ENCODE results near the gene KIFC1.

KIFC1 gene

DNA sequence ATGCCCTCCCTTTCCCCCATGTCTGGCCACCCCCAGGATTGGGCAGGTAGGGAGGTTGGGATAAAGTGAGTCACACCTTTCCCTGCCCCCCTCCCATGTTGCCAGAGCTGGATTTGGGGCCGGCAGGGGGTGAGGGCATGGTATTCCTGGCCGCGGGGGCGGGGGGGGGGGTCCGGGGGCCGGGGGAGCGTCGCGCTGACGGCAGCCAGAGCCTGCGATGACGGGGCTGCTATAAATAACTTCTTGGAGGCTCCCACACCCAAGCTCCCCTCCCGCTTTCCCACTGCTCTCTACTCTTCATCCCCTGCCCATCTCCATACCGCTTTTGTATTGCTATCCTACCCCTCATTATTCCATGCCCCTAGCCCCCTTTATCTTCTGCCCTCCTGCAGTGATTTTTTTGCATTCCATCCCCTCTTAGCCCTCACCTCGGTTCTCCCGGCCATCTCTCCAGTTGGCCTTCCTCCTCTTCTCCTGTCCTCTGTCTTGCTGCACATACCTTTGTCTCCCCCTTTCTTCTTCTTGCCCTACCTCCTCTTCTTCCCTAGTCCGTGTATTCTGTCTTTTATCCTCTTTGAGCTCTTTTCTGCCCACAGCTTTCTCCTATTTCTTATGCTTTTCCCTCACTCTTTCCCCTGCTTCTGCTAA lies 42.0 kb downstream of the KIFC1 start:
- Mint-ChIP-seq H3K4me1 (peaks cover 50% of the 10 kb centered on the region), H3K27ac (peak overlapping the region in 2 of 3 experiments; percentile 1 to 5), H3K4me3 (peak overlapping the region; percentile 1 to 37 (median 6)), H3K9me3 (no peaks in the 10 kb centered on the region), H3K27me3 (ENCODE audit: low read depth) (no peaks in the 10 kb centered on the region), H3K36me3 (ENCODE audit: low read depth) (peaks cover 35% of the 10 kb centered on the region)
- TF ChIP-seq CTCF (IDR thresholded peaks at IDR 0.05; ENCODE audit: unreplicated experiment in 3 of 3) = no peak

DNA sequence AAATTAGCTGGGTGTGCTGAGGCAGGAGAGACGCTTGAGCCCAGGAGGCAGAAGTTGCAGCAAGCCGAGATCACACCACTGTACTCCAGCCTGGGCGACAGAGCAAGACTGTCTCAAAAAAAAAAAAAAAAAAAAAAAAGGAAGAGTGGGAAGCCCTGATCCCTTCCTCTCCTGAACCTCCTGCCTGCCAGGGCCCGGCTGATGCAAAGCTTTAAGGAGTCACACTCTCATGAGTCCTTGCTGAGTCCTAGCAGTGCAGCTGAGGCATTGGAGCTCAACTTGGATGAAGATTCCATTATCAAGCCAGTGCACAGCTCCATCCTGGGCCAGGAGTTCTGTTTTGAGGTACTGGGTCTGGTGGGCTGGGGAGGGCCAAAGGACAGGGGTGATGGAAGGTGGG lies 43.3 kb downstream of the KIFC1 start:
- Mint-ChIP-seq H3K36me3 (ENCODE audit: low read depth) (peaks cover 47% of the 10 kb centered on the region), H3K4me1 (peaks cover 37% of the 10 kb centered on the region), H3K9me3 (no peaks in the 10 kb centered on the region), H3K4me3 (no peak overlapping the region), H3K27ac (no peak overlapping the region), H3K27me3 (ENCODE audit: low read depth) (no peaks in the 10 kb centered on the region)
- no peak for TF ChIP-seq CTCF (IDR thresholded peaks at IDR 0.05; ENCODE audit: unreplicated experiment in 3 of 3)

DNA sequence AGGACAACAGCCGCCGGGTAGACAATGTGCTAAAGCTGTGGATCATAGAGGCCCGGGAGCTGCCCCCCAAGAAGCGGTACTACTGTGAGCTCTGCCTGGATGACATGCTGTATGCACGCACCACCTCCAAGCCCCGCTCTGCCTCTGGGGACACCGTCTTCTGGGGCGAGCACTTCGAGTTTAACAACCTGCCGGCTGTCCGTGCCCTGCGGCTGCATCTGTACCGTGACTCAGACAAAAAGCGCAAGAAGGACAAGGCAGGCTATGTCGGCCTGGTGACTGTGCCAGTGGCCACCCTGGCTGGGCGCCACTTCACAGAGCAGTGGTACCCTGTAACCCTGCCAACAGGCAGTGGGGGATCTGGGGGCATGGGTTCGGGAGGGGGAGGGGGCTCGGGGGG lies 46.0 kb downstream of the KIFC1 start:
- no peak for TF ChIP-seq CTCF (IDR thresholded peaks at IDR 0.05; ENCODE audit: unreplicated experiment in 3 of 3)
- Mint-ChIP-seq H3K27me3 (ENCODE audit: low read depth) (no peaks in the 10 kb centered on the region), H3K9me3 (no peaks in the 10 kb centered on the region), H3K4me3 (no peak overlapping the region), H3K4me1 (peaks cover 15% of the 10 kb centered on the region), H3K36me3 (ENCODE audit: low read depth) (peaks cover 68% of the 10 kb centered on the region), H3K27ac (no peak overlapping the region)

DNA sequence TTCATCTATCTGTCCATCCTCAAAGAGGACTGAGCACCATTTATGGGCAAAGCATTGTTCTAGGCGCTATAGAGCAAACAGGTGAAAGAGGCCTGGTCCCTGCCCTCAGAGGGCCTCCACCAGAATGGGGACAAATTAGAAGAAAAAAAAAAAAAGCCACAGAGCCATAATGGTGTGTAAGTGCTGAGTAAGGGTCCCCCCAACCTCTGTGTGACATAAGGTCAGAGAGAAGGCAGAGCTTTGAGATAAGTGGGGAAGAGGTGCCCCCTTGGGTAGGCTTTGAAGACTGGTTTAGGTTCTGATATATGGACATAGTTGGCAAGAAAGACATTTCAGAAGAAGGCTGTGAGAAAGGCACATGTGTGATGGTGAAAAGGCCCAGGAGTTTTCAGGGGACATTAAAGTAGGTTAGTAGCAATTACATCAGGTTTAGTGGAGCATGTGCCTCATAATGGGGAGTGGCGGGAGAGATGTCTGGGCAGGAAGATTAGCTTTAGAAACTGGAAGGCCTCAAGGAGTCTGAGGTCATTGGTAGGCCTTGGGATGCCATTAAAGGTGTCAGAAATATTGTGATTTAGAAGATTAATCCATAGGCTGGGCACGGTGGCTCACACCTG lies 47.5 kb downstream of the KIFC1 start:
- no peak for TF ChIP-seq CTCF (IDR thresholded peaks at IDR 0.05; ENCODE audit: unreplicated experiment in 3 of 3)
- no peak overlapping the region for H3K27ac Mint-ChIP-seq
- peaks cover 71% of the 10 kb centered on the region for H3K36me3 Mint-ChIP-seq (ENCODE audit: low read depth)
- H3K4me1 Mint-ChIP-seq = peaks cover 3% of the 10 kb centered on the region
- no peak overlapping the region for H3K4me3 Mint-ChIP-seq
- H3K9me3 Mint-ChIP-seq = no peaks in the 10 kb centered on the region
- no peaks in the 10 kb centered on the region for H3K27me3 Mint-ChIP-seq (ENCODE audit: low read depth)

GRCh38 chr6:33439956-33440648 lies 48.5 kb downstream of the KIFC1 start:
- H3K27ac Mint-ChIP-seq = no peak overlapping the region
- no peak for TF ChIP-seq CTCF (IDR thresholded peaks at IDR 0.05; ENCODE audit: unreplicated experiment in 3 of 3)
- no peaks in the 10 kb centered on the region for H3K27me3 Mint-ChIP-seq (ENCODE audit: low read depth)
- no peak overlapping the region for H3K4me3 Mint-ChIP-seq
- H3K9me3 Mint-ChIP-seq = no peaks in the 10 kb centered on the region
- no peaks in the 10 kb centered on the region for H3K4me1 Mint-ChIP-seq
- peaks cover 78% of the 10 kb centered on the region for H3K36me3 Mint-ChIP-seq (ENCODE audit: low read depth)
